HEK293 (cell line): Measurements from ENCODE around the gene ARMH4.

Experiments
- CTCF ChIA-PET: fragments of 350-600 bp; formaldehyde crosslinking; extraction: SDS; loops from one replicate; lab custom pipeline; 2021; ENCODE audit warnings: antibody characterized with exemption; lab: Yijun Ruan, JAX
- POLR2A ChIA-PET: fragments of 300-600 bp; formaldehyde crosslinking; extraction: SDS; loops from one replicate; lab custom pipeline; 2020; ENCODE audit warnings: antibody characterized with exemption, inconsistent platforms; lab: Yijun Ruan, JAX
- H3K27ac ChIP-seq: fragments of 200-500 bp; sonication (Bioruptor generic); 2 replicates; pipeline ENCODE4 v1.5.1; 2014; ENCODE audit warnings: low read depth, low read length, control low read depth, inconsistent platforms; ENCODE audit errors: extremely low read depth
- H3K36me3 ChIP-seq, 2 experiments: fragments of 200-500 bp in 1 of 2; sonication (Bioruptor generic) in 1 of 2; 1 replicate in 1 of 2; 2 replicates in 1 of 2; pipeline ENCODE4 v1.5.1; 2014 to 2017; ENCODE audit warnings: inconsistent platforms in 2 of 2, low read length in 2 of 2; ENCODE audit not compliant: control insufficient read depth in 2 of 2, insufficient read depth in 1 of 2
- H3K4me1 ChIP-seq: fragments of 200-500 bp; sonication (Bioruptor generic); 2 replicates; pipeline ENCODE4 v1.5.1; 2014; ENCODE audit warnings: mild to moderate bottlenecking, low read length, inconsistent platforms; ENCODE audit not compliant: control insufficient read depth, insufficient read depth
- H3K4me3 ChIP-seq: 2 replicates; pipeline ENCODE4 v1.5.1; 2011; ENCODE audit warnings: low read depth, mild to moderate bottlenecking, control low read depth, low read length, moderate library complexity
- H3K9me3 ChIP-seq: fragments of 200-500 bp; sonication (Bioruptor generic); 2 replicates; pipeline ENCODE4 v1.5.1; 2014; ENCODE audit warnings: low read depth, low read length, inconsistent platforms; ENCODE audit not compliant: control insufficient read depth, insufficient read depth
- KLF8 ChIP-seq: fragments of 450-650 bp; formaldehyde crosslinking; IDR thresholded peaks from 2 replicates; pipeline ENCODE4 v1.5.1; 2016; ENCODE audit warnings: missing biosample characterization, missing genetic modification characterization
- ZBTB21 ChIP-seq: fragments of 450-650 bp; formaldehyde crosslinking; IDR thresholded peaks from 2 replicates; pipeline ENCODE4 v1.5.1; 2017; ENCODE audit warnings: missing biosample characterization, missing genetic modification characterization
- ZBTB48 ChIP-seq: fragments of 450-650 bp; formaldehyde crosslinking; IDR thresholded peaks from 2 replicates; pipeline ENCODE4 v1.5.1; 2016; ENCODE audit warnings: missing biosample characterization, missing genetic modification characterization
- ZBTB7A ChIP-seq: fragments of 450-650 bp; formaldehyde crosslinking; IDR thresholded peaks from 2 replicates; pipeline ENCODE4 v1.5.1; 2016; ENCODE audit warnings: low read depth, missing biosample characterization, missing genetic modification characterization
- ZNF157 ChIP-seq: fragments of 450-650 bp; formaldehyde crosslinking; IDR thresholded peaks from 2 replicates; pipeline ENCODE4 v1.5.1; 2016; ENCODE audit warnings: missing biosample characterization, missing genetic modification characterization
- ZNF274 ChIP-seq, 2 experiments: fragments of 200-500 bp in 1 of 2; fragments of 450-650 bp in 1 of 2; sonication (Bioruptor generic) in 1 of 2; formaldehyde crosslinking in 1 of 2; IDR thresholded peaks; 2 replicates each; pipeline versions ENCODE4 v1.5.1 to v1.6.1; 2014 to 2016; ENCODE audit warnings: borderline replicate concordance in 1 of 2, inconsistent platforms in 1 of 2, low read length in 1 of 2, missing biosample characterization in 1 of 2, missing genetic modification characterization in 1 of 2
- ZNF426 ChIP-seq: fragments of 450-650 bp; formaldehyde crosslinking; IDR thresholded peaks from 2 replicates; pipeline ENCODE4 v1.5.1; 2017; ENCODE audit warnings: missing biosample characterization, missing genetic modification characterization, mild to moderate bottlenecking, inconsistent platforms, moderate library complexity
- ZNF664 ChIP-seq: fragments of 450-650 bp; formaldehyde crosslinking; IDR thresholded peaks from 2 replicates; pipeline ENCODE4 v1.5.1; 2016; ENCODE audit warnings: missing biosample characterization, missing genetic modification characterization
- ZNF670 ChIP-seq: fragments of 450-650 bp; formaldehyde crosslinking; IDR thresholded peaks from 2 replicates; pipeline ENCODE4 v1.5.1; 2016; ENCODE audit warnings: missing biosample characterization, missing genetic modification characterization, low read depth
- ZNF843 ChIP-seq: fragments of 450-650 bp; formaldehyde crosslinking; IDR thresholded peaks from 2 replicates; pipeline ENCODE4 v1.5.1; 2016; ENCODE audit warnings: missing biosample characterization, missing genetic modification characterization
- TF ChIP-seq, protein P1 (sequence below): fragments of 450-650 bp; formaldehyde crosslinking; IDR thresholded peaks from 2 replicates; pipeline ENCODE4 v1.5.1; 2016; ENCODE audit warnings: missing biosample characterization, missing genetic modification characterization
- TF ChIP-seq, protein P2 (sequence below): fragments of 450-650 bp; formaldehyde crosslinking; IDR thresholded peaks from 2 replicates; pipeline ENCODE4 v1.5.1; 2016; ENCODE audit warnings: missing biosample characterization, missing genetic modification characterization
- TF ChIP-seq, protein P3 (sequence below): IDR thresholded peaks from 2 replicates; pipeline ENCODE4 v1.6.1; 2011; ENCODE audit warnings: mild to moderate bottlenecking, low read depth, low read length, borderline replicate concordance
- TF ChIP-seq, protein P4 (sequence below): fragments of 450-650 bp; formaldehyde crosslinking; IDR thresholded peaks from 2 replicates; pipeline ENCODE4; 2016; ENCODE audit warnings: missing biosample characterization, missing genetic modification characterization
- TF ChIP-seq, protein P5 (sequence below): fragments of 450-650 bp; formaldehyde crosslinking; IDR thresholded peaks from 2 replicates; pipeline ENCODE4 v1.5.1; 2016; ENCODE audit warnings: missing biosample characterization, missing genetic modification characterization
- TF ChIP-seq, protein P6 (sequence below): fragments of 450-650 bp; formaldehyde crosslinking; IDR thresholded peaks from 2 replicates; pipeline ENCODE4 v1.5.1; 2016; ENCODE audit warnings: missing biosample characterization, missing genetic modification characterization, low read depth
- TF ChIP-seq, protein P7 (sequence below): fragments of 450-650 bp; formaldehyde crosslinking; IDR thresholded peaks from 2 replicates; pipeline ENCODE4 v1.5.1; 2016; ENCODE audit warnings: missing biosample characterization, missing genetic modification characterization

Gene ARMH4

DNA sequence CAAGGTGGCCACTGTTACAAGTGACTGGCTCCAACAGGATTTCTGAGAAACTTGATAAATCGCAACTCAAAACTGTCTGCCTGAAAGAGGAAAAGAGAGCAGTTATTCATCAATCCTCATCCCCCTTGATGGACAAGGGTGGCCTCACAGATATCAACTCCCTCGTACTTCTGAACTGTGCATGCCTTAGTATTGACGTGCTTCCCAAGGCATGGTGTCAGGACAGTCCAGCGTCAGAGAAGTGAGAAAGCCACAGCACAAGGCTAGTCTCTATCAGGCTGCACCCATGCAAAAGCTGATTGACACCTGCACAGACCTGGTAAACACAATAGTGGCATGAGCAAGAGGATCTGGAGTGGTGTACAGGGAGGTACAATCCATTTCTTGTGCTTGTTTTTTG lies 160.7 kb downstream of the ARMH4 start:
- no peak overlapping the region for H3K27ac ChIP-seq
- no peaks in the 10 kb centered on the region for H3K9me3 ChIP-seq
- no peaks in the 10 kb centered on the region for H3K4me1 ChIP-seq
- POLR2A ChIA-PET, result no interaction called here
- no peak for TF ChIP-seq ZNF274 (IDR thresholded peaks at IDR 0.05; ENCODE audit: low read length)
- no peak for TF ChIP-seq ZNF274 (tag by site-specific recombination; IDR thresholded peaks at IDR 0.05; ENCODE audit: borderline replicate concordance)
- TF ChIP-seq ZNF157 (tag by site-specific recombination), result no peak
- CTCF ChIA-PET, result no interaction called here
- no peak overlapping the region for H3K4me3 ChIP-seq
- H3K36me3 ChIP-seq, result no peaks in the 10 kb centered on the region

DNA sequence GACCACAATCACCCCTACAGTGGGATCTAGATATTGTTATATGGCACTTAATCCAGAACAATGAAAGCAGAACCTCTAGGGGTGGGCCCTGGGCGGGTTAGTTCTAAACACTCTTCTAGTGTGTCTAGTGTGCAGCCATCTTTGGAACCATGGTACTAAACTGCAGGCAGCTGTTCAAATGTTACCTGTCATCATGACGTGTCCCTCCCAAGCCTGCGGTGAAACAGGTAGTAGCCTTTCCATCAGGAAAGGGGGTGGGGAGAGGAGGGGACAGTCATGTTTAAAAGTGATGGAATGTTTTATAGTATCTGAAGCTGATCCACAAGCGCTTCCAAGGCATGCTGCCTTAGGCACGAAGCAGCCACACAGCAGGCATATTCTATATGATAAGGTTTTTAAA lies 163.6 kb downstream of the ARMH4 start:
- H3K27ac ChIP-seq, result no peak overlapping the region
- no peaks in the 10 kb centered on the region for H3K36me3 ChIP-seq
- CTCF ChIA-PET, result no interaction called here
- no peak overlapping the region for H3K4me3 ChIP-seq
- no peaks in the 10 kb centered on the region for H3K9me3 ChIP-seq
- H3K4me1 ChIP-seq, result no peaks in the 10 kb centered on the region
- POLR2A ChIA-PET, result no interaction called here
- TF ChIP-seq, protein P1, sequence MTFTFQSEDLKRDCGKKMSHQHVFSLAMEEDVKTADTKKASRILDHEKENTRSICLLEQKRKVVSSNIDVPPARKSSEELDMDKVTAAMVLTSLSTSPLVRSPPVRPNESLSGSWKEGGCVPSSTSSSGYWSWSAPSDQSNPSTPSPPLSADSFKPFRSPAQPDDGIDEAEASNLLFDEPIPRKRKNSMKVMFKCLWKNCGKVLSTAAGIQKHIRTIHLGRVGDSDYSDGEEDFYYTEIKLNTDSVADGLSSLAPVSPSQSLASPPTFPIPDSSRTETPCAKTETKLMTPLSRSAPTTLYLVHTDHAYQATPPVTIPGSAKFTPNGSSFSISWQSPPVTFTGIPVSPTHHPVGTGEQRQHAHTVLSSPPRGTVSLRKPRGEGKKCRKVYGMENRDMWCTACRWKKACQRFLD (tag by site-specific recombination), result no peak
- TF ChIP-seq, protein P2, sequence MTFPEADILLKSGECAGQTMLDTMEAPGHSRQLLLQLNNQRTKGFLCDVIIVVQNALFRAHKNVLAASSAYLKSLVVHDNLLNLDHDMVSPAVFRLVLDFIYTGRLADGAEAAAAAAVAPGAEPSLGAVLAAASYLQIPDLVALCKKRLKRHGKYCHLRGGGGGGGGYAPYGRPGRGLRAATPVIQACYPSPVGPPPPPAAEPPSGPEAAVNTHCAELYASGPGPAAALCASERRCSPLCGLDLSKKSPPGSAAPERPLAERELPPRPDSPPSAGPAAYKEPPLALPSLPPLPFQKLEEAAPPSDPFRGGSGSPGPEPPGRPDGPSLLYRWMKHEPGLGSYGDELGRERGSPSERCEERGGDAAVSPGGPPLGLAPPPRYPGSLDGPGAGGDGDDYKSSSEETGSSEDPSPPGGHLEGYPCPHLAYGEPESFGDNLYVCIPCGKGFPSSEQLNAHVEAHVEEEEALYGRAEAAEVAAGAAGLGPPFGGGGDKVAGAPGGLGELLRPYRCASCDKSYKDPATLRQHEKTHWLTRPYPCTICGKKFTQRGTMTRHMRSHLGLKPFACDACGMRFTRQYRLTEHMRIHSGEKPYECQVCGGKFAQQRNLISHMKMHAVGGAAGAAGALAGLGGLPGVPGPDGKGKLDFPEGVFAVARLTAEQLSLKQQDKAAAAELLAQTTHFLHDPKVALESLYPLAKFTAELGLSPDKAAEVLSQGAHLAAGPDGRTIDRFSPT (tag by site-specific recombination), result no peak
- TF ChIP-seq, protein P3, sequence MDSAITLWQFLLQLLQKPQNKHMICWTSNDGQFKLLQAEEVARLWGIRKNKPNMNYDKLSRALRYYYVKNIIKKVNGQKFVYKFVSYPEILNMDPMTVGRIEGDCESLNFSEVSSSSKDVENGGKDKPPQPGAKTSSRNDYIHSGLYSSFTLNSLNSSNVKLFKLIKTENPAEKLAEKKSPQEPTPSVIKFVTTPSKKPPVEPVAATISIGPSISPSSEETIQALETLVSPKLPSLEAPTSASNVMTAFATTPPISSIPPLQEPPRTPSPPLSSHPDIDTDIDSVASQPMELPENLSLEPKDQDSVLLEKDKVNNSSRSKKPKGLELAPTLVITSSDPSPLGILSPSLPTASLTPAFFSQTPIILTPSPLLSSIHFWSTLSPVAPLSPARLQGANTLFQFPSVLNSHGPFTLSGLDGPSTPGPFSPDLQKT, result no peak
- TF ChIP-seq ZNF426 (tag by site-specific recombination) (no peak), ZNF664 (tag by site-specific recombination) (no peak), ZNF843 (tag by site-specific recombination) (no peak), ZBTB48 (tag by site-specific recombination) (no peak), ZNF670 (tag by site-specific recombination) (no peak), ZBTB7A (tag by site-specific recombination) (no peak), KLF8 (tag by site-specific recombination) (no peak), ZBTB21 (tag by site-specific recombination) (no peak)
- TF ChIP-seq, protein P4, sequence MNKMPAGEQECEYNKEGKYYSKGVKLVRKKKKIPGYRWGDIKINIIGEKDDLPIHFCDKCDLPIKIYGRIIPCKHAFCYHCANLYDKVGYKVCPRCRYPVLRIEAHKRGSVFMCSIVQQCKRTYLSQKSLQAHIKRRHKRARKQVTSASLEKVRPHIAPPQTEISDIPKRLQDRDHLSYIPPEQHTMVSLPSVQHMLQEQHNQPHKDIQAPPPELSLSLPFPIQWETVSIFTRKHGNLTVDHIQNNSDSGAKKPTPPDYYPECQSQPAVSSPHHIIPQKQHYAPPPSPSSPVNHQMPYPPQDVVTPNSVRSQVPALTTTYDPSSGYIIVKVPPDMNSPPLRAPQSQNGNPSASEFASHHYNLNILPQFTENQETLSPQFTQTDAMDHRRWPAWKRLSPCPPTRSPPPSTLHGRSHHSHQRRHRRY (tag by site-specific recombination), result no peak
- TF ChIP-seq, protein P5, sequence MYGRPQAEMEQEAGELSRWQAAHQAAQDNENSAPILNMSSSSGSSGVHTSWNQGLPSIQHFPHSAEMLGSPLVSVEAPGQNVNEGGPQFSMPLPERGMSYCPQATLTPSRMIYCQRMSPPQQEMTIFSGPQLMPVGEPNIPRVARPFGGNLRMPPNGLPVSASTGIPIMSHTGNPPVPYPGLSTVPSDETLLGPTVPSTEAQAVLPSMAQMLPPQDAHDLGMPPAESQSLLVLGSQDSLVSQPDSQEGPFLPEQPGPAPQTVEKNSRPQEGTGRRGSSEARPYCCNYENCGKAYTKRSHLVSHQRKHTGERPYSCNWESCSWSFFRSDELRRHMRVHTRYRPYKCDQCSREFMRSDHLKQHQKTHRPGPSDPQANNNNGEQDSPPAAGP, result no peak
- TF ChIP-seq, protein P6, sequence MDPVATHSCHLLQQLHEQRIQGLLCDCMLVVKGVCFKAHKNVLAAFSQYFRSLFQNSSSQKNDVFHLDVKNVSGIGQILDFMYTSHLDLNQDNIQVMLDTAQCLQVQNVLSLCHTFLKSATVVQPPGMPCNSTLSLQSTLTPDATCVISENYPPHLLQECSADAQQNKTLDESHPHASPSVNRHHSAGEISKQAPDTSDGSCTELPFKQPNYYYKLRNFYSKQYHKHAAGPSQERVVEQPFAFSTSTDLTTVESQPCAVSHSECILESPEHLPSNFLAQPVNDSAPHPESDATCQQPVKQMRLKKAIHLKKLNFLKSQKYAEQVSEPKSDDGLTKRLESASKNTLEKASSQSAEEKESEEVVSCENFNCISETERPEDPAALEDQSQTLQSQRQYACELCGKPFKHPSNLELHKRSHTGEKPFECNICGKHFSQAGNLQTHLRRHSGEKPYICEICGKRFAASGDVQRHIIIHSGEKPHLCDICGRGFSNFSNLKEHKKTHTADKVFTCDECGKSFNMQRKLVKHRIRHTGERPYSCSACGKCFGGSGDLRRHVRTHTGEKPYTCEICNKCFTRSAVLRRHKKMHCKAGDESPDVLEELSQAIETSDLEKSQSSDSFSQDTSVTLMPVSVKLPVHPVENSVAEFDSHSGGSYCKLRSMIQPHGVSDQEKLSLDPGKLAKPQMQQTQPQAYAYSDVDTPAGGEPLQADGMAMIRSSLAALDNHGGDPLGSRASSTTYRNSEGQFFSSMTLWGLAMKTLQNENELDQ (tag by site-specific recombination), result no peak
- TF ChIP-seq, protein P7, sequence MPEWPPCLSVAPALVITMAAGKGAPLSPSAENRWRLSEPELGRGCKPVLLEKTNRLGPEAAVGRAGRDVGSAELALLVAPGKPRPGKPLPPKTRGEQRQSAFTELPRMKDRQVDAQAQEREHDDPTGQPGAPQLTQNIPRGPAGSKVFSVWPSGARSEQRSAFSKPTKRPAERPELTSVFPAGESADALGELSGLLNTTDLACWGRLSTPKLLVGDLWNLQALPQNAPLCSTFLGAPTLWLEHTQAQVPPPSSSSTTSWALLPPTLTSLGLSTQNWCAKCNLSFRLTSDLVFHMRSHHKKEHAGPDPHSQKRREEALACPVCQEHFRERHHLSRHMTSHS, result no peak
